Measurements from ENCODE around the gene EOMES. TPM values are rescaled to one million over a fixed set of nuclear protein-coding genes. Genes with fewer than 3 reads are reported as not detected.
A peak's percentile ranks its signal among the peaks of the same experiment; 100 is the strongest.

The EOMES gene
- total and polyA plus RNA-seq, 2 experiments from 2014 or later, result 0.10 TPM

DNA sequence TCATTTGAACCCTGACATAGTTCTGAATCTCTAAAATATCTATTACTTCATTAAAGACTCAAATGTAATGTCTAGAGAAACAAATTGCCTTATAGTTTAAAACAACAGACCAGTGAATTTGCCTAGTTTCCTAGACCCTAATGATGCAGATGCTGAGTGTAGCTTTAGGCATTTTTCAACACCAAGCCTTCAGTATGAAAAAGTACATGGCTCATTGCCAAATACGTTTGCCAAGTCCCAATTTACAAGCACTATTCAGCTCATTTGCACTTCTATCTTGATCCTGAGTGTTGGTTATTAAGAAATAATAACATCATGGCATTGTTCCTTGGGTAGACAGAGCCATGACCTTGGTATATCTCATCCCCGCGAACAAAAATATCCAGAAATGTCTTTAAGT lies 46.8 kb downstream of the EOMES start:
- no peak overlapping the region for H2AFZ ChIP-seq
- ATAC-seq, result no peak
- no peak overlapping the region for H3K27ac ChIP-seq (ENCODE audit: low read depth)
- H3K4me3 ChIP-seq, result no peak overlapping the region
- no peak overlapping the region for H3K27ac Mint-ChIP-seq
- H3K79me2 ChIP-seq (replicated peaks; ENCODE audit: insufficient read depth), result no peaks in the 10 kb centered on the region
- peaks cover 11% of the 10 kb centered on the region; the same call in 1 of the 2 replicates for H3K4me1 ChIP-seq (ENCODE audit: insufficient read depth)
- no peak overlapping the region for H3K4me2 ChIP-seq
- H4K20me1 ChIP-seq (replicated peaks; ENCODE audit: insufficient read depth), result no peaks in the 10 kb centered on the region
- peaks cover 11% of the 10 kb centered on the region for H3K4me1 Mint-ChIP-seq
- TF ChIP-seq JUNB (IDR thresholded peaks at IDR 0.05; ENCODE audit: unreplicated experiment) (no peak), STAT1 (IDR thresholded peaks at IDR 0.05; ENCODE audit: unreplicated experiment) (no peak), POLR2AphosphoS5 (IDR thresholded peaks at IDR 0.05; ENCODE audit: low read depth) (no peak)
- no peaks in the 10 kb centered on the region for H3K36me3 Mint-ChIP-seq (ENCODE audit: low read depth)
- H3K36me3 ChIP-seq (ENCODE audit: insufficient read depth), result no peaks in the 10 kb centered on the region
- H3K27me3 ChIP-seq (ENCODE audit: insufficient read depth), result no peaks in the 10 kb centered on the region
- no peaks in the 10 kb centered on the region for H3K9me2 ChIP-seq (ENCODE audit: insufficient read depth)
- no peaks in the 10 kb centered on the region for H3K9me3 Mint-ChIP-seq
- H3K4me3 Mint-ChIP-seq, result no peak overlapping the region
- H3F3A ChIP-seq (replicated peaks; ENCODE audit: low read depth), result peaks cover 2% of the 10 kb centered on the region; the same call in 1 of the 2 replicates
- no peak for DNase-seq (ENCODE audit: low spot score)
- H3K27me3 Mint-ChIP-seq (ENCODE audit: insufficient read depth, low read depth, poor library complexity), result peaks cover 3% of the 10 kb centered on the region

GRCh38 chr3:27673701-27674100 lies 48.4 kb downstream of the EOMES start:
- peaks cover 6% of the 10 kb centered on the region; the same call in 2 of the 3 replicates for H3K4me1 Mint-ChIP-seq
- Histone ChIP-seq H3K27me3 (ENCODE audit: insufficient read depth) (no peaks in the 10 kb centered on the region), H3K4me1 (ENCODE audit: insufficient read depth) (0 out of 2 replicates have a peak, but pooled peaks cover 3% of the 10 kb centered on the region), H3K9me2 (ENCODE audit: insufficient read depth) (no peaks in the 10 kb centered on the region), H3K4me2 (no peak overlapping the region), H3K27ac (ENCODE audit: low read depth) (no peak overlapping the region), H4K20me1 (replicated peaks; ENCODE audit: insufficient read depth) (no peaks in the 10 kb centered on the region), H2AFZ (peak overlapping the region; percentile 67; the same call in 1 of the 2 replicates), H3K4me3 (no peak overlapping the region), H3K36me3 (ENCODE audit: insufficient read depth) (no peaks in the 10 kb centered on the region), H3F3A (replicated peaks; ENCODE audit: low read depth) (no peaks in the 10 kb centered on the region), H3K79me2 (replicated peaks; ENCODE audit: insufficient read depth) (no peaks in the 10 kb centered on the region)
- H3K36me3 Mint-ChIP-seq (ENCODE audit: low read depth), result no peaks in the 10 kb centered on the region
- H3K4me3 Mint-ChIP-seq, result no peak overlapping the region
- DNase-seq (ENCODE audit: low spot score) (peak; percentile 12), ATAC-seq (no peak)
- no peaks in the 10 kb centered on the region for H3K9me3 Mint-ChIP-seq
- H3K27me3 Mint-ChIP-seq (ENCODE audit: insufficient read depth, low read depth, poor library complexity), result peaks cover 2% of the 10 kb centered on the region
- peak overlapping the region; percentile 29; the same call in 1 of the 2 replicates for H3K27ac Mint-ChIP-seq
- no peak for TF ChIP-seq ZNF114 (CRISPR knock-in tag; IDR thresholded peaks at IDR 0.05)
- TF ChIP-seq, protein P1, sequence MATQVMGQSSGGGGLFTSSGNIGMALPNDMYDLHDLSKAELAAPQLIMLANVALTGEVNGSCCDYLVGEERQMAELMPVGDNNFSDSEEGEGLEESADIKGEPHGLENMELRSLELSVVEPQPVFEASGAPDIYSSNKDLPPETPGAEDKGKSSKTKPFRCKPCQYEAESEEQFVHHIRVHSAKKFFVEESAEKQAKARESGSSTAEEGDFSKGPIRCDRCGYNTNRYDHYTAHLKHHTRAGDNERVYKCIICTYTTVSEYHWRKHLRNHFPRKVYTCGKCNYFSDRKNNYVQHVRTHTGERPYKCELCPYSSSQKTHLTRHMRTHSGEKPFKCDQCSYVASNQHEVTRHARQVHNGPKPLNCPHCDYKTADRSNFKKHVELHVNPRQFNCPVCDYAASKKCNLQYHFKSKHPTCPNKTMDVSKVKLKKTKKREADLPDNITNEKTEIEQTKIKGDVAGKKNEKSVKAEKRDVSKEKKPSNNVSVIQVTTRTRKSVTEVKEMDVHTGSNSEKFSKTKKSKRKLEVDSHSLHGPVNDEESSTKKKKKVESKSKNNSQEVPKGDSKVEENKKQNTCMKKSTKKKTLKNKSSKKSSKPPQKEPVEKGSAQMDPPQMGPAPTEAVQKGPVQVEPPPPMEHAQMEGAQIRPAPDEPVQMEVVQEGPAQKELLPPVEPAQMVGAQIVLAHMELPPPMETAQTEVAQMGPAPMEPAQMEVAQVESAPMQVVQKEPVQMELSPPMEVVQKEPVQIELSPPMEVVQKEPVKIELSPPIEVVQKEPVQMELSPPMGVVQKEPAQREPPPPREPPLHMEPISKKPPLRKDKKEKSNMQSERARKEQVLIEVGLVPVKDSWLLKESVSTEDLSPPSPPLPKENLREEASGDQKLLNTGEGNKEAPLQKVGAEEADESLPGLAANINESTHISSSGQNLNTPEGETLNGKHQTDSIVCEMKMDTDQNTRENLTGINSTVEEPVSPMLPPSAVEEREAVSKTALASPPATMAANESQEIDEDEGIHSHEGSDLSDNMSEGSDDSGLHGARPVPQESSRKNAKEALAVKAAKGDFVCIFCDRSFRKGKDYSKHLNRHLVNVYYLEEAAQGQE (IDR thresholded peaks at IDR 0.05; ENCODE audit: unreplicated experiment), result no peak
- TF ChIP-seq, protein P2, sequence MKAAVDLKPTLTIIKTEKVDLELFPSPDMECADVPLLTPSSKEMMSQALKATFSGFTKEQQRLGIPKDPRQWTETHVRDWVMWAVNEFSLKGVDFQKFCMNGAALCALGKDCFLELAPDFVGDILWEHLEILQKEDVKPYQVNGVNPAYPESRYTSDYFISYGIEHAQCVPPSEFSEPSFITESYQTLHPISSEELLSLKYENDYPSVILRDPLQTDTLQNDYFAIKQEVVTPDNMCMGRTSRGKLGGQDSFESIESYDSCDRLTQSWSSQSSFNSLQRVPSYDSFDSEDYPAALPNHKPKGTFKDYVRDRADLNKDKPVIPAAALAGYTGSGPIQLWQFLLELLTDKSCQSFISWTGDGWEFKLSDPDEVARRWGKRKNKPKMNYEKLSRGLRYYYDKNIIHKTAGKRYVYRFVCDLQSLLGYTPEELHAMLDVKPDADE (IDR thresholded peaks at IDR 0.05), result no peak
- TF ChIP-seq ZNF331 (CRISPR knock-in tag; IDR thresholded peaks at IDR 0.05; ENCODE audit: low read depth), result no peak
- TF ChIP-seq POLR2AphosphoS5 (IDR thresholded peaks at IDR 0.05; ENCODE audit: low read depth), result no peak
- no peak for TF ChIP-seq CREB1 (CRISPR knock-in tag; IDR thresholded peaks at IDR 0.05; ENCODE audit: low read depth)
- no peak for TF ChIP-seq CTCF (conservative IDR thresholded peaks at IDR 0.05; ENCODE audit: low read depth in 2 of 2)
- TF ChIP-seq ZNF462 (CRISPR knock-in tag; IDR thresholded peaks at IDR 0.05), result no peak
